H1 (cell line): ENCODE results near the gene CCDC89. TPM values are rescaled to one million over a fixed set of nuclear protein-coding genes. Genes with fewer than 3 reads are reported as not detected.

ENCODE experiments used
- ASH2L ChIP-seq: fragments of 200-600, 300-600 bp; sonication (generic); IDR thresholded peaks from one replicate; pipeline ENCODE4 v1.7.1; 2017; ENCODE audit warnings: low read length
- BCL11A ChIP-seq, 2 experiments: IDR thresholded peaks; one replicate each; pipeline ENCODE4 v1.6.1; 2011; ENCODE audit warnings: low read depth in 2 of 2, low read length in 2 of 2, mild to moderate bottlenecking in 2 of 2
- BRCA1 ChIP-seq: IDR thresholded peaks from 2 replicates; pipeline ENCODE4 v1.6.1; 2012; ENCODE audit warnings: low read depth, low read length, improper control_type of control experiment
- CEBPB ChIP-seq: IDR thresholded peaks from 2 replicates; pipeline ENCODE4 v1.6.1; 2012; ENCODE audit warnings: low read depth, low read length
- CHD2 ChIP-seq: IDR thresholded peaks from 2 replicates; pipeline ENCODE4 v1.6.1; 2012; ENCODE audit warnings: low read length, improper control_type of control experiment
- CTBP2 ChIP-seq: IDR thresholded peaks from 2 replicates; pipeline ENCODE4 v1.7.0; 2011; ENCODE audit warnings: borderline replicate concordance, mild to moderate bottlenecking, moderate library complexity, mixed read lengths, low read length; ENCODE audit not compliant: insufficient read depth, insufficient read length
- CTCF ChIP-seq, 3 experiments: IDR thresholded peaks; 1 replicate in 2 of 3; 2 replicates in 1 of 3; pipeline versions ENCODE4 v1.5.1 to v1.6.1; 2011; ENCODE audit warnings: low read length in 3 of 3, mild to moderate bottlenecking in 3 of 3, inconsistent platforms in 2 of 3, low read depth in 1 of 3, moderate library complexity in 1 of 3; ENCODE audit not compliant: insufficient read depth in 1 of 3; ENCODE audit errors: control extremely low read depth in 1 of 3
- E2F6 ChIP-seq: IDR thresholded peaks from 2 replicates; pipeline ENCODE4 v1.6.1; 2012; ENCODE audit warnings: inconsistent platforms
- EGR1 ChIP-seq: IDR thresholded peaks from 2 replicates; pipeline ENCODE4 v1.6.1; 2011; ENCODE audit warnings: low read depth, low read length, borderline replicate concordance
- EP300 ChIP-seq, 2 experiments: IDR thresholded peaks; 1 replicate in 1 of 2; 2 replicates in 1 of 2; pipeline ENCODE4 v1.6.1; 2011 to 2012; ENCODE audit warnings: low read depth in 2 of 2, low read length in 2 of 2, mild to moderate bottlenecking in 2 of 2, borderline replicate concordance in 1 of 2, inconsistent platforms in 1 of 2, moderate library complexity in 1 of 2
- GABPA ChIP-seq: IDR thresholded peaks from 2 replicates; pipeline ENCODE4 v1.6.1; 2011; ENCODE audit warnings: mild to moderate bottlenecking, low read length, moderate library complexity, borderline replicate concordance; ENCODE audit not compliant: insufficient read depth
- GTF2F1 ChIP-seq: IDR thresholded peaks from 2 replicates; pipeline ENCODE4 v1.6.1; 2012; ENCODE audit warnings: low read depth, low read length, improper control_type of control experiment, borderline replicate concordance
- HDAC6 ChIP-seq: IDR thresholded peaks from one replicate; pipeline ENCODE4 v1.7.1; 2012; ENCODE audit warnings: low read depth, mild to moderate bottlenecking, inconsistent platforms, low read length, moderate library complexity
- KDM5A ChIP-seq: fragments of 200-600 bp; IDR thresholded peaks from 2 replicates; pipeline ENCODE4 v1.7.1; 2012; ENCODE audit warnings: mild to moderate bottlenecking, low read length, inconsistent platforms, mixed read lengths
- NANOG ChIP-seq: IDR thresholded peaks from 2 replicates; pipeline ENCODE4 v1.6.1; 2011; ENCODE audit warnings: low read length, low read depth, mild to moderate bottlenecking, inconsistent platforms; ENCODE audit not compliant: insufficient read depth, poor library complexity, severe bottlenecking
- PHF8 ChIP-seq: fragments of 200-600 bp; sonication (generic); conservative IDR thresholded peaks from 2 replicates; pipeline ENCODE4 v1.7.1; 2012; ENCODE audit warnings: low read depth, mild to moderate bottlenecking, inconsistent platforms, low read length, moderate library complexity
- POLR2A ChIP-seq, 2 experiments: IDR thresholded peaks; 1 replicate in 1 of 2; 2 replicates in 1 of 2; pipeline ENCODE4 v1.6.1; 2011; ENCODE audit warnings: low read depth in 2 of 2, low read length in 2 of 2, mild to moderate bottlenecking in 2 of 2; ENCODE audit errors: control extremely low read depth in 1 of 2
- RBBP5 ChIP-seq: IDR thresholded peaks from 2 replicates; pipeline ENCODE4 v1.7.1; 2012; ENCODE audit warnings: low read depth, mild to moderate bottlenecking, inconsistent platforms, low read length, moderate library complexity, borderline replicate concordance
- RFX5 ChIP-seq: IDR thresholded peaks from 2 replicates; pipeline ENCODE4 v1.6.1; 2011; ENCODE audit warnings: low read depth, low read length, improper control_type of control experiment, borderline replicate concordance
- SIRT6 ChIP-seq: IDR thresholded peaks from one replicate; pipeline ENCODE4 v1.7.1; 2012; ENCODE audit warnings: low read length, inconsistent platforms
- TEAD4 ChIP-seq: IDR thresholded peaks from 2 replicates; pipeline ENCODE4 v1.6.1; 2012; ENCODE audit warnings: low read depth, low read length, inconsistent platforms, mixed read lengths
- polyA plus RNA-seq, 7 experiments: library from polyadenylated mRNA; depleted of rRNA in 3 of 7; stranded (reverse) in 5 of 7; unstranded in 2 of 7; fragments of >200 nt in 5 of 7; fragments of 200-250 nt in 2 of 7; gene quantifications; 1 replicate in 5 of 7; 2 replicates in 1 of 7; 4 replicates in 1 of 7; pipeline versions ENCODE4 v1.2.1 to v1.2.3, GENCODE V29; 2011 to 2013; ENCODE audit warnings: missing spikeins in 2 of 7, mixed read lengths in 2 of 7
- total RNA-seq: library from RNA; stranded (reverse); fragmentation: NEBNext Ultra II Directional; extraction: Animal tissue kit (Norgen Biotek cat#: 25700); gene quantifications from 2 replicates; pipeline ENCODE4 v1.2.1, GENCODE V29; 2021

CCDC89 gene
- total and polyA plus RNA-seq, 2 of the 8 experiments (the other 6 are each of a cell fraction or from before 2014, with no cell fraction given): not detected

- peak; percentile 62 for TF ChIP-seq ASH2L
- no peak for TF ChIP-seq EGR1
- no peak for TF ChIP-seq CTCF (IDR thresholded peaks at IDR 0.05; ENCODE audit: control extremely low read depth in 1 of 3, insufficient read depth in 1 of 3, low read depth in 1 of 3, low read length in 3 of 3)
- no peak for TF ChIP-seq GABPA
- TF ChIP-seq GTF2F1: no peak
- TF ChIP-seq RBBP5: no peak
- no peak for TF ChIP-seq CEBPB
- 0 out of 2 replicates have a peak, but pooled peaks have one; percentile 27 for TF ChIP-seq TEAD4
- TF ChIP-seq BRCA1: no peak
- TF ChIP-seq BCL11A (IDR thresholded peaks at IDR 0.05; ENCODE audit: low read depth in 2 of 2, low read length in 2 of 2): no peak
- TF ChIP-seq SIRT6: no peak
- TF ChIP-seq POLR2A (IDR thresholded peaks at IDR 0.05; ENCODE audit: control extremely low read depth in 1 of 2, low read depth in 2 of 2, low read length in 2 of 2): peak; percentile 22 to 40; a peak in 2 of 3 replicates
- TF ChIP-seq PHF8: no peak
- no peak for TF ChIP-seq CTBP2
- no peak for TF ChIP-seq HDAC6
- no peak for TF ChIP-seq KDM5A
- no peak for TF ChIP-seq CHD2
- TF ChIP-seq EP300 (IDR thresholded peaks at IDR 0.05; ENCODE audit: borderline replicate concordance in 1 of 2, low read depth in 2 of 2, low read length in 2 of 2): no peak
- no peak for TF ChIP-seq NANOG
- TF ChIP-seq E2F6: no peak
- TF ChIP-seq RFX5: no peak
These were observed 33.2 kb upstream of the CCDC89 start (continued) for GRCh38 chr11:85718991-85719807.
